Sigmoid colon (tissue), 4 donors: ENCODE data around the gene CD164L2.

Experiments used
- CTCF ChIP-seq, 4 experiments: fragments of 450-650 bp in 3 of 4; fragments of 200-600 bp in 1 of 4; IDR thresholded peaks; one replicate each; pipeline ENCODE4 v1.5.1; 2016 to 2019; ENCODE audit warnings: antibody characterized with exemption in 4 of 4, mild to moderate bottlenecking in 3 of 4, moderate library complexity in 2 of 4
- EP300 ChIP-seq, 4 donors: sonication (generic); formaldehyde crosslinking; IDR thresholded peaks; one replicate each; pipeline ENCODE4 v1.6.1; 2017; ENCODE audit warnings: antibody characterized with exemption in 4 of 4

DNA sequence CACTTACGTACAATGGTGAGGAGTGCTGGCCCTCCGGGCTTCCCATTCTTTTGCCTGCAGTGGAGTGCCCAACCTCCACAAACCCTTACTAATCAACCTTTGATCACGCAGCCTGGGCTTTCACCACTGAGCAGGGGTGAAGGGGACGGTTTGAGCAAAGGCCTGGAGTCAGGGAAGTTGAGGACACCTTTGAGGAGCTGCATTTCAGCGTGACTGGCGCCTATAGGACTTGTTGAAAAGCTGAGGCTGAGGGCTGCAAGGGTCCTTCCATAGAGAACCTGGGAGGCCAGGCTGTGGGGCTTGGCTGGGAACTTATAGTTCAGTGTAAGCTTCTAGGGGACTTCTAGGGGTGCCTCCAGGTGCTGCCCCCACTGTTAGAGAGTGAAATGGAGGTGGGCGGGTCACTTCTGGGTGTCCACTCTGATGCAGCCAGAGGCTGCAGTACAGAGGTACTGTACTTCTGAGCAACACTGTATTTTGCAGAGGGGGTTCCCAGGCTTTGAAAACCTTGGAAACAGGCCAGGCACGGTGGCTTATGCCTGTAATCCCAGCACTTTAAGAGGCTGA is 31.5 kb downstream of the CD164L2 start:
- no peak for TF ChIP-seq CTCF (IDR thresholded peaks at IDR 0.05)
- no peak for TF ChIP-seq EP300 (IDR thresholded peaks at IDR 0.05)
